Measurements from ENCODE around the gene ATXN7. TPM values are rescaled to one million over a fixed set of nuclear protein-coding genes. Genes with fewer than 3 reads are reported as not detected.

The ATXN7 gene
- total RNA-seq, 3 donors from 2014 or later: 19.9 to 26.7 (median 23.7) TPM

DNA sequence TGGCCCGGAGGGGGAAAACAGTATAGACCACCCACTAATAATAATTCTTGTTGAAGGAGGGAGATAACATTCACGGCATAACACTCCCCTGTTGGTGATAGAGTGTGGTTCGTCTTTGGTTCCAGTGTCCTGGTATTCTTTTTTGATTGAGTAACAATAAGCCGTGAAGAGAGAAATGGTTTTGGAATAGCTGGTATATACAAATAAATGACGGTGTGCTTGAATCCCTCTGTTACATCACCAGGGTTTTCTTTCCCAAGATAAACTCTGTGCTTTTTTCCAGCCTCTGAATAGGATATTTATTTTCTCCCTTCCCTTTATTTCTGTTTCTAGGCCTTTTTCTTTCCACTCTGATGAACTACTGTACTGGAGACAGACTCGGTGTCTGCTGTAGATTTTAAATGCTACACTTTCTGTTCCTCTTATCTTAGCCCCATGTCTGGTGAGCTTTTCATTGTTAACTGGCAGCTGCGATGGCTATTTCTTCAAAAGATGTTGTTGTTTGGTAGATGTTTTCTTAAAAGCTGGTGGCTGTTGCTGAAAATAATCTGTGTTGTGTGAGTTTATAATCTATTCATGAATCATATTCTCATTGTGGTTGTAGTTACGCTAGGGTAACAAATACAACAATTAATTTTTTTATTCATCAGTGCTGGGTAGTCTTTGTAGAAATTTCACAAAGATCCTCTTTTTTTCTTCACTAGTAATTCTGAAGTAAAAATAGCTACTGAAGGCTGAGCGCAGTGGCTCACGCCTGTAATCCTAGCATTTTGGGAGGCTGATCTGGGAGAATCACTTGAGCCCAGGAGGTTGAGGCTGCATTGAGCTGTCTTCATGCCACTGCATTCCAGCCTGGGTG lies 64.0 kb downstream of the ATXN7 start:
- H3K9me3 Mint-ChIP-seq: no peaks in the 10 kb centered on the region
- H3K4me3 Mint-ChIP-seq: no peak overlapping the region
- ATAC-seq (no peak), DNase-seq (no peak)
- H3K36me3 Mint-ChIP-seq (ENCODE audit: insufficient read depth): peaks cover 39% of the 10 kb centered on the region
- H3K4me1 Mint-ChIP-seq (ENCODE audit: low read depth): peaks cover 66% of the 10 kb centered on the region
- no peaks in the 10 kb centered on the region for H3K27me3 Mint-ChIP-seq (ENCODE audit: low read depth)

DNA sequence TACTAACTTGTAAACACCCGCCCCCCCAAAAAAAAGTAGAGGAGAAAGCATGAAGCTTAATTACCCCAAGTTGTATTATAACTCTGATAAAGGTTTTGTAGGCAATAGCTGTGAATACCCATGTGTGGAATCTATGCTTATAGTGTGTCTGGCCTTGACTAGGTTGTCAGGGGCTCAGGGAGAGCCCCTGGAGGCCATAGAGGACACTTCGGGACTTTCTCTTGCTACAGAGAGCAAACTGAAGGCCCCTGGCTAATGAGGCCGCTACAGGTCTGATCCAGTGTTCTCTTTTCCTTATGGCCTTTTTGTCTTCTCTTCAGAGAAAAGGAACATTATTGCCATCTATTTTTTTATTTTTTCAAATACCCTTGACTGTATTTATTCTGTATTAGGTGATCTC lies 67.6 kb downstream of the ATXN7 start:
- Mint-ChIP-seq H3K9me3 (no peaks in the 10 kb centered on the region), H3K27me3 (ENCODE audit: low read depth) (no peaks in the 10 kb centered on the region), H3K4me3 (no peak overlapping the region), H3K4me1 (ENCODE audit: low read depth) (peaks cover 68% of the 10 kb centered on the region), H3K36me3 (ENCODE audit: insufficient read depth) (peaks cover 17% of the 10 kb centered on the region)
- DNase-seq (no peak), ATAC-seq (no peak)

DNA sequence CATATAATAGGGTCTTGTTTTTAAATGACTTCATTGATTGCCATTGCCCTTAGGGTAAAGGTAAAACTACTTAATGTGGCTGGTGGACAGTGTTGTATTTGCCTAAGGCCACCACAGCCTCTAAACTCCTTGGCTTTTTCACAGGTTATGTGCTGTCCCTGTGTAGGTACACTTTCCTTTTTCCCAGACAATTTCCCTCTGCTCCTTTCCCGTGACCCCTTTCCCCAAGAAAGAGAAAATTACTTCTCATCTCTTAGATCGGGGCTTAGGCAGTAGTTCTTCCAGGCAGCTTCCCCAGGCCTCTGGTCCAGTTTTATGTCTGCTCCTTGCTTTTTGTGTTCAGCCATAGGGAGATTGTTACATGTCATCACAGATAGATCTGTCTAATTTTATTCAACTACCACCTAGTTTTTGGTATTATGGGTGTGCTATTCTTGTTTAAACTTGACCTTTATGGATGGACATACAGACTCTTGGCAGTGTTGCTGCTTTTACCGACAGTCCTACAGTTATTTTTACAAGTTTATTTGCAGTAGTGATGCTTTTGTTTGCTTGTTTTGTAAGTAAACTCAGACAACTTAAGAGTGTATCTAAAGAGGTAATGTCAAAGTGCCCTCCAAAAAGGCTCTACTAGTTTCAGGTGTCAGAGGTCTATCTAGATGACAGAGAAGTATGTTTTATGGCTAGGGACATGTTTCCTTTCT lies 69.0 kb downstream of the ATXN7 start:
- Mint-ChIP-seq H3K36me3 (ENCODE audit: insufficient read depth) (peaks cover 15% of the 10 kb centered on the region), H3K4me1 (ENCODE audit: low read depth) (peaks cover 73% of the 10 kb centered on the region), H3K27me3 (ENCODE audit: low read depth) (no peaks in the 10 kb centered on the region), H3K9me3 (no peaks in the 10 kb centered on the region), H3K4me3 (no peak overlapping the region)
- no peak for ATAC-seq
- DNase-seq: no peak

DNA sequence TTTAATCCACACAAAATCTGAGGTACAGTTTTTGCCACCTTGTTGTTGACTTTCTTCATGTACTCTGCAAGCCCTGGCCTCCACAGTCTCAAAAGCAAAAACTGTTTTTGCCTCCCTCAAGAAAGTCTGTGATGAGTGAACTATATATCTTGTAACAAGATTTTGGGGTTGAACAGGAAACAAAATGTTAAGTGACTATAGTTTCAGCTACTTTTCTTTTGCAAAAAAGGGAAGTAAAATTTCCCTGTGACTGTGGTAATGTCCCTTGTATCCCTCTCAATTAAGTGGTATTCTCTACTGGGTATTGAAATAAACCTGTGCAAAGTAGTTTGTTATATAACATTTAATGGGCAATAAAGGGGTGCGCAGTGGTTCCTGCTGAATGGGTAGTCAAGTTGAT lies 69.8 kb downstream of the ATXN7 start:
- DNase-seq (no peak), ATAC-seq (no peak)
- Mint-ChIP-seq H3K4me3 (no peak overlapping the region), H3K4me1 (ENCODE audit: low read depth) (peaks cover 78% of the 10 kb centered on the region), H3K9me3 (no peaks in the 10 kb centered on the region), H3K36me3 (ENCODE audit: insufficient read depth) (peaks cover 13% of the 10 kb centered on the region), H3K27me3 (ENCODE audit: low read depth) (no peaks in the 10 kb centered on the region)

DNA sequence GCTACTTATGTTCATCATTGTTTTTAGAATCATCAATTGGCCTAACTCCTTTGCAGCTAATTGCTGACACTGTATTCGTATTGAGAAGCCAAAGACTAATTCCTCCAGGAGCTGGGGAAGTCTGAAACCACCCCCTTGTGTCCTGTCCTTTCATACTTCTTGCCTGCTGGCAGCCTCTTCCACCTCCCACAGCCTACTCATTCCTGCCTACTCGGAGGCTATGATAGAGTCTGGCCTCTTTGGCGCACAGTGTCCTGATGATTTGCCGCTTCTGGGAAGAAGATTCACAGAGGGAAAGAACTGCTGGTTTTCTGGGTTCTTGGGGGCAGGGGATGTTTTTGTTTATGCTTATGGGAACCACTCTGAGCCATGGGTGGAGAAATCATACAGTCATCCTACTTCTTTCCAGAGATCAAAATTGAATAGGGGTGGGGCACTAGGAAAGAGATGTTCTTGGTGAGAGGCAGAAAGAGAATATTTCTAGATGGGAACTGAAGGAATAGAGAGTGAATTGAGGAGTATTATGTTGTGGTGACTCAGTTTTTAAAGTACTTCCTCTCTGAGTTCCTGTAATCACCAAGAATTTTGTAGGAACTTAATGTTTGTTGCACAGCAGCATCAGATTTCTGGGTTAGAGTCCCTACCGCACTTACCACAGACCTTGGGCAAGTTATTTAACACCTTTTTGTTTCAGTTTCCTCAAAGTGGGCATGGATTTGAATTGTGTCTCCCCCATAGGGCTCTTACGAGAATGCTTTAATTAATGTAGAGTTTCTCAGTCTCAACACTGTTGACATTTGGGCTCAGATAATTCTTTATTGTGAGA lies 70.6 kb downstream of the ATXN7 start:
- peaks cover 79% of the 10 kb centered on the region for H3K4me1 Mint-ChIP-seq (ENCODE audit: low read depth)
- DNase-seq (no peak), ATAC-seq (peak; percentile 62 to 77)
- peak overlapping the region; percentile 16 for H3K4me3 Mint-ChIP-seq
- H3K9me3 Mint-ChIP-seq: no peaks in the 10 kb centered on the region
- no peaks in the 10 kb centered on the region for H3K27me3 Mint-ChIP-seq (ENCODE audit: low read depth)
- peaks cover 16% of the 10 kb centered on the region for H3K36me3 Mint-ChIP-seq (ENCODE audit: insufficient read depth)

DNA sequence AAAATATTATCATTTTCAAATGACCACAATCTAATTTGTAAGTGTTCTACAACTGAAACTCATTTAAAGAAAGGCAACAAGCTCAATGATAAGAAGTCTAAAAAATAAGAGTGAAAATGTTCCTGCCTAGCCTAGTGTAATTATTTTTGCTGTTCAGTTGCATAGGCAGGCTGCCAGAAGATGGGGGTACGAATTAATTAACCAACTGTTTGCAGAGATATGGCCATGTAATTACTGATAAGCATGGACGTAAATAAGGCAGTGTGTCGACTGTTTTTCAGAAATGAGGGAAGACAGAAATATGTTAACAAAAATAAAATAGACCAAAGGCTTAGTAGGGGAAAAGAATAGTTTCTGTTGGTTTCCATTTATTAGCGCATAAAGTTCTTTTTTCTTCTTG lies 73.3 kb downstream of the ATXN7 start:
- no peak for ATAC-seq
- Mint-ChIP-seq H3K36me3 (ENCODE audit: insufficient read depth) (peaks cover 16% of the 10 kb centered on the region), H3K9me3 (no peaks in the 10 kb centered on the region), H3K27me3 (ENCODE audit: low read depth) (no peaks in the 10 kb centered on the region), H3K4me3 (no peak overlapping the region), H3K4me1 (ENCODE audit: low read depth) (peaks cover 69% of the 10 kb centered on the region)
- no peak for DNase-seq

DNA sequence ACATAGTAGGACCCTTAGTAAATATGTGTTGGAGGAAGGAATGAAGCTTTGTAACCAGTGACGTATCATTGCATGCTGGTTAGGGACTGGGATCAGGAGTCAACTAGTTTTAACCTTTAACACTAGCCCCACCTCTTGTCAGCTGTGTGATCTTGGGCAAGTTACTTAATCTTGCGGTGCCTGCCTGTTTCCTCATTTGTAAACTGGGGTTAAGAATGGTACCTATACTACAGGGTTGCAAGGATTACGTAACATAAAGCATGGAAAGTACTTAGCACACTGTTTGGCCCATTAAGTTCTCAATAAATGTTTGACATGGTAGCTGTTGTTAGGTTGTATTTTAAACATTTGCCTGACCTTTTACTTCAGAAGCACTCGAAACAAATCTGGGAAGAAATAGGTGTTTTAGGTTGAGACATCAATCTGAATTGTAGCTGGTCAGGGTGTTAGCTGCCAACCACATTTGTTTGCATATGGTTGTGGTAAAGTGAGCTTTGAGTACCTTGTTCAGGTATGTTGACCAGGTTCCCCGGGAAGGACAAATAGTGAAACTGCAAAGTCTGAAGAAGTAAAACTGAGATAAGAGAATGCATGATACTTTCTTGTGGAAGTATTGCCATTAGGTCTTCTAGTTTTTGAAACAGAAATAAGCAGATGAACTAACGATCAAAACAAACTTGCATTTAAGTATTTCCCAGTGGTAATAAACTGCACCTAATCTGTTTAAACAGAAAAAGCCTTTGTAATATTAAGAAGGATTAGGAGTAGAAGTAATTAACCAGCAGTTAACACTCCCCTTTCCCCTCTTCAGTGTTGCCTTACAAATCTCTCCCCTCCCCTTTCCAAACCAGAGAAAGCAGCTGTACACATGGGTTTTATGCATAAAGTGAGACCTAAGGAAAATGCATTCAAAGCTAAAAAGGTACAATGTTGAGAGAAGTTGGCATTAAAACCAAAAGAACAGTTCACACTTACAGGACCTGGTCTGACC lies 74.3 kb downstream of the ATXN7 start:
- Mint-ChIP-seq H3K4me3 (no peak overlapping the region), H3K4me1 (ENCODE audit: low read depth) (peaks cover 60% of the 10 kb centered on the region), H3K27me3 (ENCODE audit: low read depth) (no peaks in the 10 kb centered on the region), H3K9me3 (no peaks in the 10 kb centered on the region), H3K36me3 (ENCODE audit: insufficient read depth) (peaks cover 17% of the 10 kb centered on the region)
- ATAC-seq (no peak), DNase-seq (no peak)

DNA sequence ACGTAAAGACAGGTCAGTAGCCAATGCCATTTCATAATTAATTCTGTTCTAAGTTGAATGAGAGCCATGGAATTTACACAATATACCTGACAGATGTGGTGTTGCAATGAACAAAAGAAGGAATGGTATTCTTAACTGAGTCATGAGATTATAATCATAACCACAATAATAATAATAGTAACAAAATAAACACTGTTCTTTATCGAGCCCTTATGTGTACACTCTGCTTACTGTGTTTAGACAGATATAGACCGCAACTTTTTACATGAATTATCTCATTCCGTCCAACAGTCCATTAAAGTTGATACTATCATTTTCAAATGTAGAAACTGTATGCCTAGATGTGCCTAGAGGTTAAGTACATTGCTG lies 76.7 kb downstream of the ATXN7 start:
- H3K4me1 Mint-ChIP-seq (ENCODE audit: low read depth): peaks cover 58% of the 10 kb centered on the region
- H3K4me3 Mint-ChIP-seq: no peak overlapping the region
- DNase-seq (no peak), ATAC-seq (no peak)
- peaks cover 25% of the 10 kb centered on the region for H3K36me3 Mint-ChIP-seq (ENCODE audit: insufficient read depth)
- no peaks in the 10 kb centered on the region for H3K9me3 Mint-ChIP-seq
- H3K27me3 Mint-ChIP-seq (ENCODE audit: low read depth): no peaks in the 10 kb centered on the region

DNA sequence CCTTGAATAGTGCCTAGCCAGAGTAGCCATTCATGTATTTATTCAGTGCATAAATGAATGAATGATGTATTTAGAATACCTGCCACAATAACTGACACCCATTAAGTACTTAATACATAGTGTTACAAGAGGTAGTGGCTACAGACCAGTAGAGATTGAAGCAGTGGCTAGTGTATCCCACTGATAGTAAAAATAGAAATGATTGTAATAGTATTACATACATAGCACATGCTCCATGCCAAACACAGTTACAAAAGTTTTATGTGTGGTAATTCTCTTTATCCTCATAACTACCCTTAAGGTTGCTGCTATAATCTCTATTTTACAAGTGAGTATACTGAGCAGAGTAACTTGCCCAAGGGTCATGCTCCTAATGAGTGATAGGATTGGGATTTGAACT lies 78.9 kb downstream of the ATXN7 start:
- DNase-seq (no peak), ATAC-seq (no peak)
- Mint-ChIP-seq H3K27me3 (ENCODE audit: low read depth) (no peaks in the 10 kb centered on the region), H3K4me1 (ENCODE audit: low read depth) (peaks cover 59% of the 10 kb centered on the region), H3K36me3 (ENCODE audit: insufficient read depth) (peaks cover 21% of the 10 kb centered on the region), H3K4me3 (no peak overlapping the region), H3K9me3 (no peaks in the 10 kb centered on the region)

DNA sequence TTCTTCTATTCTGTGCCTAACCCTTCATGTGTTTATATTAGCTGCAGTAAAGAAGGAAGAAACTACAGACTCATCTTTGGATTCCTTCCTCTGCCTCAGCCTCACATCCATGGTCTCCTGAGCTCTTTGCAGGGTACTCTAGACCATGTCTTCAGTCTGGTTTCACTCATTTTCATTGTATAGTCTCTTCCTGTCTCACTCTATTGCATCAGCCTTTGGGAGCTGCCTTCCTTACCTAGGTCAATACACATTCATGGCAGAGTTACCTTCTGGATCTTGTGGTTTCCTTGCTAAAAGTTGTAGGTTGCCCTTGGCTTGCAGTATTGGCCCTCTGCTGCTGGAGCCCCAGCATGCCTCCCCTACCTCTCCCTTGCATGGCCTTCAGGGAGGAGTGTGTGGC lies 80.0 kb downstream of the ATXN7 start:
- Mint-ChIP-seq H3K4me3 (no peak overlapping the region), H3K9me3 (no peaks in the 10 kb centered on the region), H3K27me3 (ENCODE audit: low read depth) (no peaks in the 10 kb centered on the region), H3K36me3 (ENCODE audit: insufficient read depth) (peaks cover 24% of the 10 kb centered on the region), H3K4me1 (ENCODE audit: low read depth) (peaks cover 57% of the 10 kb centered on the region)
- ATAC-seq: no peak
- no peak for DNase-seq

DNA sequence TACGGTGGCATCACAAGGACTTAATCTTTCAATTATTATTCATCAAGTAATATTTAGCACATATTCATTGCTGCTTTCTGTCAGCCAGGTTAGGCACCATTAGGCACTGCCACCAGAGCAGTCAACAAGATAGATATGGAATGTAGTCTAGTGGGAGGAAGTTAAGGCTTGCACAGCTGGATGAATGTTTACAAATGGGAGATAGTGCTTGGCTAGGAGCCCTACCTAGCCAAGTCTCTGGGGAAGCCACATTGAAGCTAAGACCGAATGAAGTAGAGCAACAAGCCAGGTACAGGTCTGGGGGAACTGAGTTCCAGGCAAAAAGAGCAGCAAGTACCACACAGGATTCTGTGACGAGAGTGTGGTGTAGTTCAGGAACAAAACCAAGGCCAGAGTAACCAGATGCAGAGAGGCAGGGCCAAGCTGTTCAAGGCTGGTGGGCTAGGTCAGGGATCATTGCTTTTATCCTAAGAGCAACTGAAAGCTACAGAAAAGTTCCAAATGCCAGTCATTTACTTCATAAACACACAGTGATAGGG lies 82.0 kb downstream of the ATXN7 start:
- Mint-ChIP-seq H3K4me1 (ENCODE audit: low read depth) (peaks cover 61% of the 10 kb centered on the region), H3K9me3 (no peaks in the 10 kb centered on the region)
- no peak for ATAC-seq

DNA sequence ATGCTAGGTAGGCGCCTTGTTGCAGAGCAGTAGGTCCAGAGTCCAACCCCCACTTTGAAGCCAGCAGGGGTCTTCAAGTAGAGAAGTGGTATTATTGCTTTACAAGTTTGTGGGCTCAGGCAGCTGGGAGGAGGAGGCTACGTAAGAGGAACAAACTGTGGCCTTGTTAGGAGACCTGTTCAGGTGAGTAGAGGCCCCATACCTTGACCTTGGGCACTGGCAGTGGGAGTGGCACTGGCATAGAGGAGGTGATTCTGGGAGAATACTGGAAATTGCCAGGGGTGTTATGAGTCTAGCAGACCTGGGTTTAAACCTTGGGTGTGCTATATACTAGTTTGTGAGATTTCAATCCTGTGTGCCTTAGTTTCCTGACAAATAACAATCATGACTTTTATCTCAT lies 83.1 kb downstream of the ATXN7 start:
- Mint-ChIP-seq H3K9me3 (no peaks in the 10 kb centered on the region), H3K27me3 (ENCODE audit: low read depth) (no peaks in the 10 kb centered on the region), H3K4me3 (no peak overlapping the region), H3K4me1 (ENCODE audit: low read depth) (peaks cover 71% of the 10 kb centered on the region), H3K36me3 (ENCODE audit: insufficient read depth) (peaks cover 20% of the 10 kb centered on the region)
- DNase-seq: no peak
- no peak for ATAC-seq

More for the DNA sequence above, 82.0 kb downstream of the ATXN7 start:
- DNase-seq: no peak
- H3K4me3 Mint-ChIP-seq: no peak overlapping the region
- no peaks in the 10 kb centered on the region for H3K27me3 Mint-ChIP-seq (ENCODE audit: low read depth)
- H3K36me3 Mint-ChIP-seq (ENCODE audit: insufficient read depth): peaks cover 20% of the 10 kb centered on the region

DNA sequence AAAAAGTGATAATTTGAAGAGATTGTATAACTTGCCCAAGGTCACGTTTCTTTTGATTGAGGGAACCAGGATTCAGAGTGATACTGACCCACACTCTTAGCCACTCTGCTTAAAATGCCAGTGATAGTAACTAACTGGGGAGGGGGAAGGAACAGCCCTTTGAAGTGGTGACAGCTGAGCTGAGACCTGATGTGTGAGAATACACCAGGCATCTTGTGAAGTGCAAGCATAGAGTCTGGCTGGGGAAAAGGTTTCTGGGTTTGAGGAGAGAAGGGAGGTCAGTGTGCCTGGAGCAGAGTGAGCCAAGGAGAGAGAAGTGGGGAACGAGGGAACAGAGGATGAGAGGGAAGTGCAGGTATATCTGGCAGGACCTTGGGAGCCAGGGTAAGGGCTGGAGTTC lies 83.9 kb downstream of the ATXN7 start:
- Mint-ChIP-seq H3K4me3 (no peak overlapping the region), H3K4me1 (ENCODE audit: low read depth) (peaks cover 74% of the 10 kb centered on the region), H3K9me3 (no peaks in the 10 kb centered on the region), H3K27me3 (ENCODE audit: low read depth) (no peaks in the 10 kb centered on the region), H3K36me3 (ENCODE audit: insufficient read depth) (peaks cover 17% of the 10 kb centered on the region)
- DNase-seq (no peak), ATAC-seq (no peak)
